Left renal pelvis (tissue), 4 donors: ENCODE data around the gene METAP2. TPM values are rescaled to one million over a fixed set of nuclear protein-coding genes. Genes with fewer than 3 reads are reported as not detected.

Experiments
- DNase-seq, 4 donors: peaks; one replicate each; pipeline ENCODE4 v3.0.0-alpha.2; 2013; ENCODE audit warnings: low read depth in 4 of 4, low spot score in 3 of 4
- polyA plus RNA-seq, 4 donors: library from polyadenylated mRNA; unstranded; fragments of 120-200 nt; gene quantifications; one replicate each; pipeline ENCODE4 v1.2.1, GENCODE V29; 2013; ENCODE audit not compliant: insufficient read length in 4 of 4

METAP2 gene
- polyA plus RNA-seq, 4 donors: 95.6 to 138 (median 124) TPM

GRCh38 chr12:95506707-95507523 lies 33.0 kb downstream of the METAP2 start:
- DNase-seq: no peak

DNA sequence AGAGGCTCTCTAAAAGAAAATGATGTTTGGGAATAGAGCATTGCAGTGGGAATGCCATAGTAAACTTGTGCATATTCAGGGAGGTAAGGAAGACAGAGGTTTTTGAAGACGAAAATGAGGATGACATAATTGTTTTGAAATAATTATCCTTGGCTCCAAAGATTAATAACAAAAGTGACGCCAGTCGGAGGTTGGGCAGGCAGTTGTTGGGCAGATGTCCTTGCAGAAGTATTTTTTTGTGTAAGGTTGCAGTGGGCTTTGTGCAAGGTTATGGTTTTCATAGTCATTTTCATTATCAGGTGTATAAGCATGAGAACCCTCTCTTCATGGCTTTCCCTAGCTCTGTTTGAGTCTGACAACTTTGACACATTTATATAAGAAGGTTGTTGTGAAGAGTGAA lies 35.3 kb downstream of the METAP2 start:
- DNase-seq: no peak

DNA sequence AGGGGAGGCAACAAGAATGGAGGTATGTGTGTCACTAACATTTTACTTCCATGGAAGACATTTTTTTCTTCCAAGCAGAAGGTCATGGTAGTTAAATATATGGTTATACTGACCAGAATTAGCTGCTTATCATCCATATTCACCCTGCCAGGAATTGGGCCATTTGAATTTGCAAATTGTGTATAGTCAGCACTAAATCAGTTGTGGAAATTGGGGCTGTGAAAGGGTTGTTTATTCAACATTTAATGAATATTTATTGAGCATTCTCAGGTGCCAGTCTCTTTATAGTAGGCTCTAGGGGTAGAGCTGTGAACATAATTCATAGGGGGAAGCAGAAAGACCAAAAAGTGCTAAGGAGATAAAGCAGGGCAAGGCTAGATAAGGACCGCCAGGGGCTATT lies 38.0 kb downstream of the METAP2 start:
- DNase-seq: no peak

GRCh38 chr12:95513599-95513998 lies 39.6 kb downstream of the METAP2 start:
- no peak for DNase-seq

GRCh38 chr12:95515197-95515596 lies 41.2 kb downstream of the METAP2 start:
- DNase-seq: no peak

- no peak for DNase-seq
Measured at GRCh38 chr12:95516757-95517156, 42.8 kb downstream of the METAP2 start.

GRCh38 chr12:95517246-95517645 lies 43.3 kb downstream of the METAP2 start:
- DNase-seq: no peak

- DNase-seq: no peak
Measured at GRCh38 chr12:95518944-95519343, 45.0 kb downstream of the METAP2 start.

- DNase-seq: no peak
Measured at GRCh38 chr12:95520816-95521215, 46.9 kb downstream of the METAP2 start.

DNA sequence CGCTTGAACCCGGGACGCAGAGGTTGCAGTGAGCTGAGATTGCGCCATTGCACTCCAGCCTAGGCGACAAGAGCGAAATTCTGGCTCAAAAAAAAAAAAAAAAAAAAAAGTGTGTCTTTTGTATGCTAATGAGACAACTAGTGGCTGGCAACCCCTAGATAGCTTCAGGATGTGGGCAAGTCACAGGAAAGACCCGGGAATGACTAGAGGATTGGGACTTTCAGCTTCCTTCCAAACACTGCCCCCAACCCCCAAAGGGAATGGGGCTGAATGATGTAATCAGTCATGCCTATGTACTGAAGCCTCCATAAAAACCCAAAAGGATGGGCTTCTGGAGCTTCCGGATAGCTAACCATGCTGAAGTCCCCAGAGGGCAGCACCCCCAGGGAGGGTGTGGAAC lies 48.7 kb downstream of the METAP2 start:
- DNase-seq: no peak

- DNase-seq: no peak
Measured at GRCh38 chr12:95528431-95528830, 54.5 kb downstream of the METAP2 start.

DNA sequence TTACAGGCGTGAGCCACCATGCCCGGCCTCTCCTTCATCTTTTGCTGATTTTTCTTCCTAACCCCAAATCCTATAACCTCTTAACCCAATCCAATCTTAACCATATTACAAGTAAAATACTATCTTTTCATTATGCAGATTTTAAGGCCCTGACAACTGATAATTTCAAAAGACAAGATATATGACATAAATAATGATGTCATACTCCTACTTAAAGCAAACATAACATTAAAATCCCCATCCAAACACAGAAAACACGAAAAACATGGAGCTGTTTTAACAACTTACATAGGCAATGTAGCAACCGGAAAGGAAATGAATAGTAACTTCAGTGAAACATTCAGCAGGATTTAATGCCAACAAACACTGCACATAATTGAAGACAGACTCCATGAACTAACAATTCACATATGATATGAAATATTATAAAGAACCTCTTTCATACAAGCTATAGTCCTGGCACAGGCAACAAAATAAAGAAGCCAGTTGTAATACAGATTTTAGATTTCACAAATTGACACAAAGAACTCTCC lies 55.8 kb downstream of the METAP2 start:
- DNase-seq: no peak

- DNase-seq: no peak
Measured at GRCh38 chr12:95532851-95533250, 58.9 kb downstream of the METAP2 start.

DNA sequence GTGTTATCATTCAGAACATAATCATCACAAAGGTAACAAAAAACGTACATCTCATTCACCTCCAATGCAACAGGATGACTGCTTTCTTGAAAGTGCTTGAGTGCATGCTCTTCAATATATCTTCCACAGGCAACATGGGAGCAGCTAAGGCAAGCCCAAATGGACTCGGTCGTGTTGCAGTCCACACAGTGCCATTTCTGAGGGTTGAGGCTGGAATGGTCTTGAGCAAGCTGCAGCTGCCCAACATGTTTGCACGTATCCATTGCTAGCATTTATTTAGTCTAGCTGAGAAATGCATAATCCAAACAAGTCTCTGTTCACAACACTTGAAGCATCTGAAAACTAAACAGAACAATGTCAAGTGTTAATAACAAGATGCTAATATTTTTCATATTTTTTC lies 60.0 kb downstream of the METAP2 start:
- DNase-seq: no peak

GRCh38 chr12:95538006-95538405 lies 64.1 kb downstream of the METAP2 start:
- no peak for DNase-seq

GRCh38 chr12:95538656-95539055 lies 64.7 kb downstream of the METAP2 start:
- no peak for DNase-seq

DNA sequence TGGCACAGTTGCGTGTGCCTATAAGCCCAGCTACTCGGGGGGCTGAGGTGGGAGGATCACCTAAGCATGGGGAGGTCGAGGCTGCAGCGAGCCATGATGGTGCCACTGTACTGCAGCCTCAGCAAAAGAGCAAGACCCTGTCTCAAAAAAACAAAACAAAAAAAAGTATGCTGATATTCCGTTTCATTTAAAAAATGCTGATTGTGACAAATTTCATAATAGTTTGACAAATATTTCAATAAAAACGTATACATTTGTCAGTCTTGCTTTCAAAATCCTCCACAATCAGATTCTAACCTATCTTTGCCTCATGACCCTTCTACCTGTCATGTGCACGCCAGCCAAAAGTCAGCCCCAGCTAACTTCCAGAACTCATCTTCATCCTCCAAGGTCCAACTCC lies 67.5 kb downstream of the METAP2 start:
- no peak for DNase-seq

GRCh38 chr12:95543305-95543704 lies 69.4 kb downstream of the METAP2 start:
- DNase-seq: no peak

GRCh38 chr12:95544756-95545155 lies 70.8 kb downstream of the METAP2 start:
- no peak for DNase-seq

DNA sequence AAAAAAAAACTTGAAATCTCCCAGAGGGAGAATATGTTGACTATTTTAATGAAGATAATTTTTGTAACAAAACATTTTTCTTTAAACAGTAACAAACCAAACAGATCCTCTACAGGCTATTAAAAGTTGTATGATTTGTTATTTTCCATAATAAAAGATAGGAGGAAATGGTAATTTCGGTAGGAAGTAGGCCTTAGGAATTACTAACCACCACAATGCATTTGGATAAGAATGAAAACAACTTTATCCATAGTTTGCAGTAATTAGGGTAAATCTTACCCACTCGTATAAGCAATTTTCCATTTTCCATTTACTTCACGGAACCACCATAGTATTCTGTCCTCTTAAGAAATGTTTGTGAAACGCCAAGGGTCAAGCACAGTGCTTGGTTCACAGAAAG lies 71.4 kb downstream of the METAP2 start:
- DNase-seq: no peak

DNA sequence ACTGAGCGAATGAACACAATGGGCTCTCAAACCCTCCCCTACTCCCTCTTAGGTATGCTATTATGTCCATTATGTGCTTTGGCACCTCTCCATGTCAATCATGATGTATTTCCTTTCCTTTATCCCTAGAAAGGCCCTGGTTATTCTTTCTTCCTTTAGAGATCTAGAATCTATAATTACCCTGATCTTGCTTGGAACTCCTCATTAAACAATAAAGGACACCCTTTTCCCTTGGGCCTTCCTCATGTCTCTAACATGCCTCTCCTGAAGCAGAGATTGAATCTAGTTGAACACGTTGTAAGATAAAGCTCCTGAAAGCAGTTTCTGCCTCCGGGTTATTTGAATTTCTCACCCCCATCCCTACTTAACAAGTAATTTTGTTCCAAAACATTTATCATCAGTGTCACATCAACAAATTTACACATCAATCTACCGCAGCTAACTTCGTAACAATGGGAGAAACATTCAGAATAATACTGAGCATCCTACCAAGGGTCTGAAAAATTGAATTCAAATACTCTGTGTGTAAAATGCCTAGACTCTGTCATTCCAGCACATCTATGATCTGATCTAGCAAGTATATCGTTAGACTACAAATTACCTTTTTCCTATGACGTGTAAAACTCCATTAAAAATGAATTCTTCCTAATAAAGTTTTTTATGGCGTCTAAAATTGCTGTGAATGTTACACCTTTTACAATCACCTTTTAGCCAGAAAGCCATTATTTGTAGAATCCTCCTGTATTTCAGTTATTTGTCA lies 72.0 kb downstream of the METAP2 start:
- no peak for DNase-seq

GRCh38 chr12:95546491-95546813 lies 72.5 kb downstream of the METAP2 start:
- no peak for DNase-seq
